Breast epithelium (tissue), 4 donors: ENCODE results near the gene VAC14. TPM values are rescaled to one million over a fixed set of nuclear protein-coding genes. Genes with fewer than 3 reads are reported as not detected.
A peak's percentile ranks its signal among the peaks of the same experiment; 100 is the strongest.

Experiments
- DNase-seq, 2 donors: peaks; one replicate each; pipeline ENCODE4 v3.0.0-alpha.2; 2019; ENCODE audit warnings: low spot score in 2 of 2
- H3K27ac ChIP-seq, 2 donors: fragments of 200-600 bp; sonication (generic) in 1 of 2; one replicate each; pipeline ENCODE4 v1.5.1; 2016 to 2019; ENCODE audit warnings: mild to moderate bottlenecking in 1 of 2
- H3K27me3 ChIP-seq, 2 donors: fragments of 200-600 bp; sonication (generic) in 1 of 2; one replicate each; pipeline versions ENCODE4 v1.5.1 to v1.6.0; 2017 to 2019; ENCODE audit warnings: control low read depth in 1 of 2, mild to moderate bottlenecking in 1 of 2
- H3K36me3 ChIP-seq: fragments of 200-600 bp; one replicate; pipeline ENCODE4 v1.5.1; 2019
- H3K4me1 ChIP-seq, 2 donors: fragments of 200-600 bp; sonication (generic); one replicate each; pipeline ENCODE4 v1.5.1; 2016 to 2019; ENCODE audit warnings: control low read depth in 1 of 2
- H3K4me3 ChIP-seq, 3 donors: fragments of 200-600 bp; sonication (generic); 1 replicate in 2 of 3; 2 replicates in 1 of 3; pipeline ENCODE4 v1.5.1; 2016 to 2019; ENCODE audit warnings: mild to moderate bottlenecking in 3 of 3, moderate library complexity in 2 of 3
- H3K9me3 ChIP-seq, 2 donors: fragments of 200-600 bp; sonication (generic) in 1 of 2; one replicate each; pipeline ENCODE4 v1.5.1; 2016 to 2019; ENCODE audit warnings: control low read depth in 1 of 2
- CTCF ChIP-seq, 3 donors: fragments of 450-650 bp; IDR thresholded peaks; one replicate each; pipeline ENCODE4 v1.5.1; 2016 to 2017; ENCODE audit warnings: antibody characterized with exemption in 3 of 3, mild to moderate bottlenecking in 3 of 3, moderate library complexity in 3 of 3
- POLR2A ChIP-seq: fragments of 450-650 bp; IDR thresholded peaks from one replicate; pipeline ENCODE4 v1.6.1; 2016; ENCODE audit warnings: antibody characterized with exemption, mild to moderate bottlenecking, moderate library complexity
- POLR2AphosphoS5 ChIP-seq, 3 donors: sonication (generic); formaldehyde crosslinking; IDR thresholded peaks; one replicate each; pipeline ENCODE4 v1.6.1; 2017; ENCODE audit warnings: antibody characterized with exemption in 3 of 3
- intact Hi-C: fragments of 100-400 bp; cut with DNase I; formaldehyde crosslinking; loops from one replicate; pipeline ENCODE4 v1.15.1; 2023; ENCODE audit warnings: low total_unique reads
- total RNA-seq, 3 donors: library from RNA; depleted of rRNA; stranded (reverse); fragments of >200 nt; gene quantifications; one replicate each; pipeline ENCODE4 v1.1.0, GENCODE V29; 2016

Gene VAC14
- total RNA-seq, 3 donors from 2014 or later = 26.7 to 29.4 (median 28.5) TPM

- H3K27me3 ChIP-seq = no peaks in the 10 kb centered on the region
- no peaks in the 10 kb centered on the region for H3K9me3 ChIP-seq
- no peak overlapping the region for H3K4me3 ChIP-seq
- no peaks in the 10 kb centered on the region for H3K36me3 ChIP-seq
- intact Hi-C loops = no loop called here
- DNase-seq = no peak
- peaks cover 17 to 31% of the 10 kb centered on the region in 2 donors for H3K4me1 ChIP-seq
- no peak overlapping the region for H3K27ac ChIP-seq
- TF ChIP-seq CTCF (IDR thresholded peaks at IDR 0.05) (no peak), POLR2AphosphoS5 (IDR thresholded peaks at IDR 0.05) (no peak), POLR2A (no peak)
Observed at GRCh38 chr16:70711211-70712031, 89.5 kb downstream of the VAC14 start.

- no peak overlapping the region for H3K4me3 ChIP-seq
- DNase-seq = no peak
- peaks cover 12 to 23% of the 10 kb centered on the region in 2 donors for H3K4me1 ChIP-seq
- no peaks in the 10 kb centered on the region for H3K9me3 ChIP-seq
- TF ChIP-seq POLR2AphosphoS5 (IDR thresholded peaks at IDR 0.05) = no peak
- no peak for TF ChIP-seq POLR2A
- TF ChIP-seq CTCF (IDR thresholded peaks at IDR 0.05) = no peak
- H3K36me3 ChIP-seq = no peaks in the 10 kb centered on the region
- H3K27me3 ChIP-seq = no peaks in the 10 kb centered on the region
- intact Hi-C loops = no loop called here
- H3K27ac ChIP-seq = peak overlapping the region; percentile 65 to 96
Observed at GRCh38 chr16:70710422-70711210, 90.3 kb downstream of the VAC14 start.

- no peak for DNase-seq
- Histone ChIP-seq H3K9me3 (no peaks in the 10 kb centered on the region), H3K27ac (peak overlapping the region; percentile 65 to 96), H3K4me3 (no peak overlapping the region), H3K27me3 (no peaks in the 10 kb centered on the region), H3K36me3 (no peaks in the 10 kb centered on the region), H3K4me1 (peaks cover 9 to 23% of the 10 kb centered on the region in 2 donors)
- TF ChIP-seq CTCF (IDR thresholded peaks at IDR 0.05) = no peak
- no peak for TF ChIP-seq POLR2A
- no peak for TF ChIP-seq POLR2AphosphoS5 (IDR thresholded peaks at IDR 0.05)
- intact Hi-C loops = no loop called here
Observed at GRCh38 chr16:70709942-70710341, 91.0 kb downstream of the VAC14 start.

- intact Hi-C loops = no loop called here
- Histone ChIP-seq H3K27me3 (no peaks in the 10 kb centered on the region), H3K27ac (peak overlapping the region; percentile 65 to 96), H3K36me3 (no peaks in the 10 kb centered on the region), H3K9me3 (no peaks in the 10 kb centered on the region), H3K4me1 (peaks cover 9 to 21% of the 10 kb centered on the region in 2 donors), H3K4me3 (no peak overlapping the region)
- no peak for TF ChIP-seq POLR2A
- TF ChIP-seq CTCF (IDR thresholded peaks at IDR 0.05) = no peak
- no peak for TF ChIP-seq POLR2AphosphoS5 (IDR thresholded peaks at IDR 0.05)
- DNase-seq = no peak
Observed at GRCh38 chr16:70709457-70709856, 91.5 kb downstream of the VAC14 start.
